IPS-18c (cell line): Measurements from ENCODE around the gene LCE6A.

Experiments used
- H3K4me3 ChIP-seq: 2 replicates; pipeline ENCODE4 v1.7.0; 2013; ENCODE audit warnings: low read depth, mild to moderate bottlenecking, low read length, moderate library complexity; ENCODE audit not compliant: insufficient read depth
- H3K9me3 ChIP-seq: one replicate; pipeline ENCODE4 v1.6.1; 2013; ENCODE audit warnings: mild to moderate bottlenecking, low read length, moderate library complexity; ENCODE audit not compliant: control insufficient read depth, insufficient read depth

The LCE6A gene

GRCh38 chr1:152869808-152870419 lies 27.3 kb downstream of the LCE6A start:
- no peaks in the 10 kb centered on the region for H3K9me3 ChIP-seq
- H3K4me3 ChIP-seq, result no peak overlapping the region

- Histone ChIP-seq H3K4me3 (no peak overlapping the region), H3K9me3 (no peaks in the 10 kb centered on the region)
These were observed 28.4 kb downstream of the LCE6A start for GRCh38 chr1:152870831-152871730.

GRCh38 chr1:152871731-152872126 lies 29.1 kb downstream of the LCE6A start:
- H3K9me3 ChIP-seq, result no peaks in the 10 kb centered on the region
- no peak overlapping the region for H3K4me3 ChIP-seq

- H3K9me3 ChIP-seq, result no peaks in the 10 kb centered on the region
- no peak overlapping the region for H3K4me3 ChIP-seq
These were observed 30.8 kb downstream of the LCE6A start for GRCh38 chr1:152873495-152873894.

GRCh38 chr1:152876827-152877226 lies 34.2 kb downstream of the LCE6A start:
- Histone ChIP-seq H3K4me3 (no peak overlapping the region), H3K9me3 (peaks cover 3% of the 10 kb centered on the region)

- Histone ChIP-seq H3K4me3 (no peak within 1 kb of the TSS), H3K9me3 (peaks cover 3% of the 10 kb centered on the region)
These were observed 35.4 kb downstream of the LCE6A start, which contains the start of gene SMCP for GRCh38 chr1:152878042-152878441. Gene SMCP, plus strand, starts transcription at chr1:152878322. Its CDS starts 6,101 bp downstream, at chr1:152884423.

GRCh38 chr1:152879559-152880198 lies 37.0 kb downstream of the LCE6A start:
- Histone ChIP-seq H3K9me3 (peaks cover 3% of the 10 kb centered on the region), H3K4me3 (no peak overlapping the region)

- H3K4me3 ChIP-seq, result no peak overlapping the region
- peaks cover 3% of the 10 kb centered on the region for H3K9me3 ChIP-seq
These were observed 37.7 kb downstream of the LCE6A start for GRCh38 chr1:152880316-152880715.

- H3K9me3 ChIP-seq, result peaks cover 3% of the 10 kb centered on the region
- H3K4me3 ChIP-seq, result no peak overlapping the region
These were observed 38.3 kb downstream of the LCE6A start for GRCh38 chr1:152880907-152881306.

GRCh38 chr1:152884085-152884484 lies 41.4 kb downstream of the LCE6A start:
- no peak overlapping the region for H3K4me3 ChIP-seq
- H3K9me3 ChIP-seq, result peaks cover 3% of the 10 kb centered on the region

GRCh38 chr1:152884506-152884905 lies 41.9 kb downstream of the LCE6A start:
- peaks cover 3% of the 10 kb centered on the region for H3K9me3 ChIP-seq
- H3K4me3 ChIP-seq, result no peak overlapping the region

GRCh38 chr1:152884966-152885624 lies 42.4 kb downstream of the LCE6A start:
- Histone ChIP-seq H3K9me3 (peaks cover 3% of the 10 kb centered on the region), H3K4me3 (no peak overlapping the region)

GRCh38 chr1:152886085-152886484 lies 43.4 kb downstream of the LCE6A start:
- no peak overlapping the region for H3K4me3 ChIP-seq
- H3K9me3 ChIP-seq, result no peaks in the 10 kb centered on the region

GRCh38 chr1:152886758-152887409 lies 44.2 kb downstream of the LCE6A start:
- H3K4me3 ChIP-seq, result no peak overlapping the region
- no peaks in the 10 kb centered on the region for H3K9me3 ChIP-seq

- no peaks in the 10 kb centered on the region for H3K9me3 ChIP-seq
These were observed 45.5 kb downstream of the LCE6A start for GRCh38 chr1:152888126-152888525.

More at GRCh38 chr1:152888126-152888525, 45.5 kb downstream of the LCE6A start:
- H3K4me3 ChIP-seq, result no peak overlapping the region
